K562 (cell line): Measurements from ENCODE around the gene FAM3C. TPM values are rescaled to one million over a fixed set of nuclear protein-coding genes. Genes with fewer than 3 reads are reported as not detected.

Experiments used
- ATAC-seq: fragments of 200-7000 bp; cut with Tn5 transposase; 3 replicates; pipeline ENCODE4 v1.9.1; 2020; ENCODE audit warnings: moderate library complexity
- BruUV-seq: library from RNA; stranded (reverse); fragments of 400-500 nt; replicated peaks from 2 replicates; lab custom pipeline; 2021; lab: Mats Ljungman, UMichigan
- CTCF ChIA-PET: fragments of 300-600 bp; formaldehyde crosslinking; extraction: SDS; loops from one replicate; lab custom pipeline; 2021; ENCODE audit warnings: low intra/inter-chr PET ratio; lab: Yijun Ruan, JAX
- POLR2A ChIA-PET: fragments of 300-600, 350-650 bp; sonication (Branson Sonifier 250); formaldehyde crosslinking; extraction: SDS; loops from one replicate; lab custom pipeline; 2021; ENCODE audit warnings: antibody characterized with exemption, inconsistent platforms; lab: Yijun Ruan, JAX
- DNase-seq, 4 experiments: peaks; one replicate each; pipeline versions ENCODE4 v3.0.0 to v3.0.0-alpha.2; 2011 to 2018; ENCODE audit warnings: low spot score in 3 of 4, mixed read lengths in 3 of 4; ENCODE audit errors: extremely low read depth in 1 of 4
- FAIRE-seq: peaks from 2 replicates; lab custom pipeline; 2011; peaks lifted over from hg19 to GRCh38; lab: Jason Lieb, UNC
- H2AFZ ChIP-seq: 2 replicates; pipeline ENCODE4 v1.6.0; 2011; ENCODE audit warnings: low read depth, low read length, control low read depth, inconsistent platforms
- H3K27ac ChIP-seq: fragments of 200-600 bp; 3 replicates; pipeline ENCODE4 v1.8.0; 2011; ENCODE audit warnings: low read depth, mild to moderate bottlenecking, control low read depth, inconsistent platforms, low read length, moderate library complexity, mixed read lengths; ENCODE audit errors: extremely low read depth
- H3K27me3 ChIP-seq, 2 experiments: fragments of 300-600 bp in 1 of 2; 2 replicates in 1 of 2; 3 replicates in 1 of 2; pipeline versions ENCODE4 v1.6.0 to v1.8.0; 2011; ENCODE audit warnings: inconsistent platforms in 2 of 2, low read length in 2 of 2, mild to moderate bottlenecking in 1 of 2, mixed read lengths in 1 of 2, moderate library complexity in 1 of 2; ENCODE audit not compliant: control insufficient read depth in 2 of 2, insufficient read depth in 2 of 2
- H3K36me3 ChIP-seq: fragments of 300-600 bp; 3 replicates; pipeline ENCODE4 v1.8.0; 2011; ENCODE audit warnings: mild to moderate bottlenecking, low read length, inconsistent platforms; ENCODE audit not compliant: control insufficient read depth, insufficient read depth
- H3K4me1 ChIP-seq, 2 experiments: fragments of 200-600 bp in 1 of 2; replicated peaks in 1 of 2; 2 replicates in 1 of 2; 3 replicates in 1 of 2; pipeline versions ENCODE4 v1.5.1 to v1.8.0; 2011; ENCODE audit warnings: inconsistent platforms in 2 of 2, low read length in 2 of 2, mild to moderate bottlenecking in 1 of 2, mixed read lengths in 1 of 2, moderate library complexity in 1 of 2; ENCODE audit not compliant: control insufficient read depth in 2 of 2, insufficient read depth in 2 of 2
- H3K4me2 ChIP-seq: 2 replicates; pipeline ENCODE4 v1.6.1; 2011; ENCODE audit warnings: low read length, control low read depth, inconsistent platforms, mixed read lengths; ENCODE audit not compliant: insufficient read depth
- H3K4me3 ChIP-seq: fragments of 200-600 bp; sonication (generic), shearing (Covaris generic); 2 replicates; pipeline ENCODE4 v1.5.1; 2016; ENCODE audit warnings: control low read depth, inconsistent platforms
- H3K79me2 ChIP-seq: fragments of 200-600 bp; 3 replicates; pipeline ENCODE4 v1.8.0; 2011; ENCODE audit warnings: low read length, inconsistent platforms; ENCODE audit not compliant: control insufficient read depth, insufficient read depth
- H3K9ac ChIP-seq, 2 experiments: 2 replicates each; pipeline versions ENCODE4 v1.6.0 to v1.6.1; 2011; ENCODE audit warnings: low read depth in 2 of 2, low read length in 2 of 2, control low read depth in 1 of 2, inconsistent platforms in 1 of 2, mild to moderate bottlenecking in 1 of 2, mixed read lengths in 1 of 2; ENCODE audit not compliant: insufficient read depth in 1 of 2
- H3K9me1 ChIP-seq: one replicate; pipeline ENCODE4 v1.6.0; 2011; ENCODE audit warnings: inconsistent platforms, mild to moderate bottlenecking, low read length, moderate library complexity; ENCODE audit not compliant: control insufficient read depth, insufficient read depth
- H3K9me3 ChIP-seq: replicated peaks from 2 replicates; pipeline ENCODE4 v1.5.1; 2011; ENCODE audit warnings: low read depth, low read length, inconsistent platforms; ENCODE audit not compliant: control insufficient read depth, insufficient read depth
- H4K20me1 ChIP-seq: replicated peaks from 2 replicates; pipeline ENCODE4 v1.6.1; 2011; ENCODE audit warnings: low read length, inconsistent platforms, mixed read lengths; ENCODE audit not compliant: control insufficient read depth, insufficient read depth
- DACH1 ChIP-seq: fragments of 450-650 bp; IDR thresholded peaks from 2 replicates; pipeline ENCODE4 v1.6.1; 2018; ENCODE audit not compliant: partially characterized antibody
- HEY1 ChIP-seq: fragments of 250-450 bp; sonication (Bioruptor Pico); IDR thresholded peaks from 2 replicates; pipeline ENCODE4 v1.5.0; 2020; ENCODE audit warnings: mild to moderate bottlenecking, moderate library complexity, borderline replicate concordance
- HNRNPK ChIP-seq: fragments of 200-400 bp; formaldehyde crosslinking; IDR thresholded peaks from one replicate; pipeline ENCODE4 v1.6.1; 2018; ENCODE audit warnings: mild to moderate bottlenecking, low read depth, low read length; ENCODE audit not compliant: poor library complexity, severe bottlenecking
- HOXB6 ChIP-seq: fragments of 250-450 bp; sonication (Bioruptor Pico); IDR thresholded peaks from 2 replicates; pipeline ENCODE4 v1.5.1; 2022; ENCODE audit warnings: mild to moderate bottlenecking, borderline replicate concordance
- MEIS2 ChIP-seq: fragments of 450-650 bp; IDR thresholded peaks from 2 replicates; pipeline ENCODE4 v1.6.1; 2014; ENCODE audit warnings: mild to moderate bottlenecking; ENCODE audit not compliant: partially characterized antibody
- MTA1 ChIP-seq: fragments of 450-650 bp; IDR thresholded peaks from 2 replicates; pipeline ENCODE4 v1.6.1; 2017; ENCODE audit warnings: borderline replicate concordance
- MXI1 ChIP-seq: IDR thresholded peaks from 2 replicates; pipeline ENCODE4 v1.6.1; 2011; ENCODE audit warnings: low read depth, mild to moderate bottlenecking, improper control_type of control experiment, low read length
- POLR2A ChIP-seq: fragments of 450-650 bp; conservative IDR thresholded peaks from 2 replicates; pipeline ENCODE4 v1.6.1; 2016
- POLR2B ChIP-seq: fragments of 450-650 bp; IDR thresholded peaks from 2 replicates; pipeline ENCODE4 v1.6.1; 2018; ENCODE audit warnings: low read depth; ENCODE audit not compliant: partially characterized antibody
- POLR2G ChIP-seq: fragments of 200-400 bp; formaldehyde crosslinking; IDR thresholded peaks from 2 replicates; pipeline ENCODE4 v1.6.1; 2017; ENCODE audit warnings: low read depth, mild to moderate bottlenecking, antibody characterized with exemption, low read length, moderate library complexity
- RBM22 ChIP-seq: fragments of 200-400 bp; formaldehyde crosslinking; IDR thresholded peaks from 2 replicates; pipeline ENCODE4 v1.6.1; 2018; ENCODE audit warnings: low read length, low read depth; ENCODE audit not compliant: poor library complexity, severe bottlenecking
- RNF219 ChIP-seq: fragments of 250-450 bp; sonication (Bioruptor Pico); IDR thresholded peaks from 2 replicates; pipeline ENCODE4 v1.5.0; 2022; ENCODE audit warnings: mild to moderate bottlenecking
- SAFB ChIP-seq: fragments of 200-400 bp; formaldehyde crosslinking; IDR thresholded peaks from 2 replicates; pipeline ENCODE4 v1.6.1; 2017; ENCODE audit warnings: low read depth, low read length, borderline replicate concordance
- TEAD2 ChIP-seq: fragments of 450-650 bp; IDR thresholded peaks from 2 replicates; pipeline ENCODE4 v1.6.1; 2016; ENCODE audit warnings: missing genetic modification characterization, control low read depth, missing compliant biosample characterization
- TSHZ1 ChIP-seq: fragments of 250-450 bp; sonication (Bioruptor Pico); IDR thresholded peaks from 2 replicates; pipeline ENCODE4 v1.4.0; 2020; ENCODE audit warnings: mild to moderate bottlenecking, moderate library complexity
- ZNF165 ChIP-seq: fragments of 250-450 bp; sonication (Bioruptor Pico); IDR thresholded peaks from 2 replicates; pipeline ENCODE4 v1.4.0; 2020; ENCODE audit warnings: borderline replicate concordance
- WGBS: fragments of 100-300 bp; shearing (Covaris generic); methylation state at CpG from one replicate; pipeline ENCODE4 v1.1.6; 2016; ENCODE audit warnings: low coverage, mixed read lengths; ENCODE audit not compliant: insufficient coverage; ENCODE audit errors: missing lambda C conversion rate; 5-methylcytosine and 5-hydroxymethylcytosine counted together
- in situ Hi-C: fragments of 300-500 bp; cut with MboI; formaldehyde crosslinking; loops from 4 replicates; pipeline ENCODE4 v1.15.0; 2018; ENCODE audit warnings: inconsistent platforms, mixed read lengths
- intact Hi-C: fragments of 100-400 bp; cut with micrococcal nuclease; formaldehyde crosslinking; loops from 2 replicates; pipeline ENCODE4 v1.14.2; 2022
- polyA plus RNA-seq, 8 experiments: library from polyadenylated mRNA; depleted of rRNA in 4 of 8; stranded (reverse) in 5 of 8; unstranded in 3 of 8; fragments of >200 nt; fragmentation: Nextera tagmentation in 2 of 8; fragmentation: Illumina TruSeq in 1 of 8; extraction: Ambion mirVana in 2 of 8; extraction: Trizol in 1 of 8; gene quantifications; 2 replicates each; pipeline versions ENCODE4 v1.2.1 to v1.2.3, GENCODE V29; 2011 to 2014; ENCODE audit warnings: inconsistent platforms in 1 of 8, missing spikeins in 1 of 8
- total RNA-seq, 7 experiments: library from RNA; depleted of rRNA in 6 of 7; stranded (reverse); fragments of >200 nt in 6 of 7; fragmentation: Illumina TruSeq in 2 of 7; extraction: Trizol in 2 of 7; gene quantifications; 2 replicates each; pipeline versions ENCODE4 v1.2.1 to v1.2.3, GENCODE V29; 2011 to 2021; ENCODE audit warnings: low replicate concordance in 1 of 7

The FAM3C gene
- total and polyA plus RNA-seq, 9 of the 15 experiments (the other 6 are each of a cell fraction or from before 2014, with no cell fraction given), result 10.6 to 42.6 (median 30.0) TPM

- TF ChIP-seq HNRNPK (no peak), DACH1 (peak; percentile 34), HOXB6 (CRISPR knock-in tag) (no peak), HEY1 (no peak), TSHZ1 (no peak), POLR2A (peak; percentile 36; the same call in 1 of the 2 replicates)
These were observed 89.0 kb downstream of the FAM3C start (continued) for GRCh38 chr7:121307021-121307574.

GRCh38 chr7:121306565-121306964, 89.5 kb downstream of the FAM3C start:
- 33% methylated on average over 3 of the region's 3 CpGs for WGBS
- Histone ChIP-seq H2AFZ (no peak overlapping the region), H3K36me3 (no peaks in the 10 kb centered on the region), H3K9me3 (no peaks in the 10 kb centered on the region), H3K79me2 (no peaks in the 10 kb centered on the region), H3K9me1 (no peaks in the 10 kb centered on the region)
- intact Hi-C loops, result no loop called here
- POLR2A ChIA-PET, result no interaction called here
- no peak for ATAC-seq
- DNase-seq, result no peak
- peak; percentile 6 for TF ChIP-seq POLR2B
- TF ChIP-seq RBM22, result peak; percentile 48
- no peak for TF ChIP-seq MXI1
- TF ChIP-seq MEIS2, result no peak
- no peak for TF ChIP-seq SAFB
- TF ChIP-seq POLR2G, result peak; percentile 64
- TF ChIP-seq MTA1, result no peak
- TF ChIP-seq TEAD2, result no peak
- no peak for TF ChIP-seq RNF219
- TF ChIP-seq ZNF165 (CRISPR knock-in tag), result no peak
- TF ChIP-seq, all 486 proteins: peak for 3
- no peak for FAIRE-seq
- Histone ChIP-seq H3K27me3 (peaks cover 0 to 3% of the 10 kb centered on the region in 2 experiments; a peak in 1 of 5 replicates), H3K9ac (no peak overlapping the region), H4K20me1 (no peaks in the 10 kb centered on the region), H3K4me3 (no peak overlapping the region), H3K4me1 (no peaks in the 10 kb centered on the region), H3K27ac (no peak overlapping the region), H3K4me2 (no peak overlapping the region)
- in situ Hi-C loops, result no loop called here
- CTCF ChIA-PET, result no interaction called here
- BruUV-seq, result no TSS peak
